HepG2 (cell line): Measurements from ENCODE around the gene HES2. TPM values are rescaled to one million over a fixed set of nuclear protein-coding genes. Genes with fewer than 3 reads are reported as not detected.

Experiments used
- ATAC-seq: fragments of 200-7000 bp; cut with Tn5 transposase; 3 replicates; pipeline ENCODE4 v1.9.1; 2020; ENCODE audit warnings: mild to moderate bottlenecking, moderate library complexity
- BruUV-seq: library from RNA; stranded (reverse); fragments of 400-500 nt; replicated peaks from 2 replicates; lab custom pipeline; 2021; lab: Mats Ljungman, UMichigan
- CTCF ChIA-PET: fragments of 300-600 bp; formaldehyde crosslinking; extraction: SDS; loops from one replicate; lab custom pipeline; 2021; ENCODE audit warnings: low total read pairs, inconsistent platforms, low intra/inter-chr PET ratio; lab: Yijun Ruan, JAX
- POLR2A ChIA-PET: fragments of 350-600 bp; sonication (Branson Sonifier 250); formaldehyde crosslinking; loops from one replicate; lab custom pipeline; 2020; ENCODE audit warnings: antibody characterized with exemption, inconsistent platforms; lab: Yijun Ruan, JAX
- DNase-seq: peaks from one replicate; pipeline ENCODE4 v3.0.0-alpha.2; 2015; ENCODE audit warnings: low spot score
- FAIRE-seq: peaks from 3 replicates; lab custom pipeline; 2011; peaks lifted over from hg19 to GRCh38; lab: Jason Lieb, UNC
- H2AFZ ChIP-seq: one replicate; pipeline ENCODE4 v1.6.1; 2011; ENCODE audit warnings: low read length, inconsistent platforms
- H3K27ac ChIP-seq: fragments of 300-600 bp; 3 replicates; pipeline ENCODE4 v1.8.0; 2011; ENCODE audit warnings: mixed run types, mild to moderate bottlenecking, mixed read lengths, low read length, inconsistent platforms; ENCODE audit not compliant: insufficient read depth; ENCODE audit errors: extremely low read length
- H3K27me3 ChIP-seq, 2 experiments: fragments of 200-600 bp in 1 of 2; 2 replicates in 1 of 2; 3 replicates in 1 of 2; pipeline versions ENCODE4 v1.6.0 to v1.8.0; 2011; ENCODE audit warnings: low read length in 2 of 2, mild to moderate bottlenecking in 2 of 2, moderate library complexity in 2 of 2, inconsistent platforms in 1 of 2; ENCODE audit not compliant: insufficient read depth in 2 of 2, control insufficient read depth in 1 of 2
- H3K36me3 ChIP-seq, 2 experiments: fragments of 200-600 bp in 1 of 2; replicated peaks in 1 of 2; 2 replicates in 1 of 2; 3 replicates in 1 of 2; pipeline versions ENCODE4 v1.5.1 to v1.8.0; 2011; ENCODE audit warnings: low read length in 2 of 2, inconsistent platforms in 1 of 2; ENCODE audit not compliant: insufficient read depth in 2 of 2, control insufficient read depth in 1 of 2
- H3K4me1 ChIP-seq: 2 replicates; pipeline ENCODE4 v1.5.1; 2012; ENCODE audit warnings: low read length, inconsistent platforms; ENCODE audit not compliant: insufficient read depth
- H3K4me2 ChIP-seq: 2 replicates; pipeline ENCODE4 v1.6.0; 2011; ENCODE audit warnings: low read depth, low read length, inconsistent platforms
- H3K4me3 ChIP-seq, 3 experiments: fragments of 200-600 bp in 1 of 3; sonication (generic), shearing (Covaris generic) in 1 of 3; replicated peaks in 1 of 3; 2 replicates each; pipeline ENCODE4 v1.5.1; 2011 to 2016; ENCODE audit warnings: low read length in 3 of 3, inconsistent platforms in 2 of 3, low read depth in 2 of 3, mild to moderate bottlenecking in 2 of 3, control low read depth in 1 of 3, mixed read lengths in 1 of 3; ENCODE audit not compliant: insufficient read depth in 1 of 3
- H3K79me2 ChIP-seq: one replicate; pipeline ENCODE4 v1.6.1; 2011; ENCODE audit warnings: low read length, inconsistent platforms; ENCODE audit not compliant: insufficient read depth
- H3K9ac ChIP-seq: 2 replicates; pipeline ENCODE4 v1.6.0; 2011; ENCODE audit warnings: mild to moderate bottlenecking, low read depth, low read length, inconsistent platforms; ENCODE audit not compliant: insufficient read depth
- H3K9me3 ChIP-seq: 2 replicates; pipeline ENCODE4 v1.5.1; 2012; ENCODE audit warnings: mild to moderate bottlenecking, low read length
- H4K20me1 ChIP-seq: 2 replicates; pipeline ENCODE4 v1.6.0; 2011; ENCODE audit warnings: inconsistent platforms, mild to moderate bottlenecking, low read length, moderate library complexity; ENCODE audit not compliant: insufficient read depth
- HOXD1 ChIP-seq: sonication (generic); formaldehyde crosslinking; IDR thresholded peaks from 2 replicates; pipeline ENCODE4 v1.5.0; 2020; ENCODE audit warnings: missing genetic modification reagents
- JARID2 ChIP-seq: sonication (generic); formaldehyde crosslinking; IDR thresholded peaks from 2 replicates; pipeline ENCODE4 v1.8.1; 2023; ENCODE audit warnings: missing genetic modification reagents, inconsistent platforms; ENCODE audit not compliant: insufficient replicate concordance
- KDM6A ChIP-seq: IDR thresholded peaks from 2 replicates; pipeline ENCODE4 v1.6.1; 2016; ENCODE audit warnings: low read depth
- MAF1 ChIP-seq: sonication (generic); formaldehyde crosslinking; IDR thresholded peaks from 2 replicates; pipeline ENCODE4 v1.5.0; 2020; ENCODE audit warnings: missing genetic modification reagents, borderline replicate concordance
- NFYC ChIP-seq: IDR thresholded peaks from 2 replicates; pipeline ENCODE4 v1.6.1; 2016; ENCODE audit warnings: missing genetic modification reagents, missing compliant biosample characterization
- REXO4 ChIP-seq: sonication (generic); formaldehyde crosslinking; IDR thresholded peaks from 2 replicates; pipeline ENCODE4 v1.8.0; 2022; ENCODE audit warnings: missing genetic modification reagents, mild to moderate bottlenecking, borderline replicate concordance
- STAG1 ChIP-seq: sonication (generic); formaldehyde crosslinking; IDR thresholded peaks from 2 replicates; pipeline ENCODE4 v1.4.0; 2020; ENCODE audit warnings: missing genetic modification reagents
- XRCC5 ChIP-seq: fragments of 200-400 bp; formaldehyde crosslinking; optimal IDR thresholded peaks from 2 replicates; pipeline ENCODE3; 2017; ENCODE audit warnings: mild to moderate bottlenecking, low read length
- ZBTB2 ChIP-seq: sonication (generic); formaldehyde crosslinking; IDR thresholded peaks from 2 replicates; pipeline ENCODE4 v1.8.0; 2022; ENCODE audit warnings: low read depth, missing genetic modification reagents
- ZFP37 ChIP-seq: sonication (generic); formaldehyde crosslinking; IDR thresholded peaks from 2 replicates; pipeline ENCODE4 v1.4.0; 2020; ENCODE audit warnings: missing genetic modification reagents, borderline replicate concordance
- ZFX ChIP-seq: sonication (generic); formaldehyde crosslinking; IDR thresholded peaks from 2 replicates; pipeline ENCODE4 v1.4.0; 2020; ENCODE audit warnings: mild to moderate bottlenecking, low read depth, missing genetic modification reagents, moderate library complexity
- ZNF10 ChIP-seq: sonication (generic); formaldehyde crosslinking; IDR thresholded peaks from 2 replicates; pipeline ENCODE4 v1.4.0; 2020; ENCODE audit warnings: mild to moderate bottlenecking, low read depth, missing genetic modification reagents, borderline replicate concordance
- ZNF619 ChIP-seq: sonication (generic); formaldehyde crosslinking; IDR thresholded peaks from 2 replicates; pipeline ENCODE4 v1.4.0; 2020; ENCODE audit warnings: mild to moderate bottlenecking, missing genetic modification reagents
- ZSCAN12 ChIP-seq: sonication (generic); formaldehyde crosslinking; IDR thresholded peaks from 2 replicates; pipeline ENCODE4 v1.9.0; 2021; ENCODE audit warnings: mild to moderate bottlenecking, missing genetic modification reagents
- WGBS: methylation state at CpG from one replicate; pipeline ENCODE4 v1.1.6; 2017; ENCODE audit warnings: low lambda C conversion rate; 5-methylcytosine and 5-hydroxymethylcytosine counted together
- in situ Hi-C: cut with HindIII; loops from 2 replicates; pipeline ENCODE4 v1.10.0; 2017; ENCODE audit warnings: low pct_unique_long_range_greater_than_20kb; ENCODE audit not compliant: extremely low pct_ligation_motif_present
- intact Hi-C: fragments of 100-400 bp; cut with micrococcal nuclease; formaldehyde crosslinking; loops from one replicate; pipeline ENCODE4 v1.10.0; 2022; ENCODE audit not compliant: unreplicated experiment
- polyA plus RNA-seq, 8 experiments: library from polyadenylated mRNA; depleted of rRNA in 3 of 8; stranded (reverse) in 7 of 8; unstranded in 1 of 8; fragments of >200 nt; fragmentation: Illumina TruSeq in 4 of 8; extraction: Trizol in 4 of 8; gene quantifications; 2 replicates each; pipeline versions ENCODE4 v1.2.1 to v1.2.3, GENCODE V29; 2011 to 2016; ENCODE audit warnings: low read depth in 4 of 8, missing spikeins in 1 of 8, mixed read lengths in 1 of 8; ENCODE audit not compliant: insufficient read depth in 1 of 8
- total RNA-seq, 5 experiments: library from RNA; depleted of rRNA; stranded (reverse); fragments of >200 nt; fragmentation: Illumina TruSeq; extraction: Trizol; gene quantifications; 2 replicates each; pipeline ENCODE4 v1.2.3, GENCODE V29; 2016; ENCODE audit warnings: low read depth in 1 of 5
- TF ChIP-seq, protein P1 (sequence below): sonication (generic); formaldehyde crosslinking; IDR thresholded peaks from 2 replicates; pipeline ENCODE4 v1.4.0; 2020; ENCODE audit warnings: low read depth, missing genetic modification reagents
- TF ChIP-seq, protein P2 (sequence below): sonication (generic); formaldehyde crosslinking; IDR thresholded peaks from 2 replicates; pipeline ENCODE4 v1.5.1; 2020; ENCODE audit warnings: mild to moderate bottlenecking, missing genetic modification reagents, moderate library complexity

The HES2 gene
- total and polyA plus RNA-seq, 2 of the 13 experiments (the other 11 are each of a cell fraction or from before 2014, with no cell fraction given) = 0.11 to 0.17 TPM

- Histone ChIP-seq H3K27me3 (peaks cover 6 to 31% of the 10 kb centered on the region in 2 experiments), H4K20me1 (no peaks in the 10 kb centered on the region), H3K36me3 (no peaks in the 10 kb centered on the region), H3K4me3 (no peak overlapping the region), H3K79me2 (no peaks in the 10 kb centered on the region), H2AFZ (no peak overlapping the region), H3K27ac (no peak overlapping the region), H3K4me2 (no peak overlapping the region), H3K9ac (no peak overlapping the region), H3K9me3 (no peaks in the 10 kb centered on the region), H3K4me1 (peaks cover 30% of the 10 kb centered on the region)
- FAIRE-seq = peak; percentile 90
- 9% methylated on average over 5 of the region's 5 CpGs for WGBS
- DNase-seq = peak; percentile 66
- intact Hi-C loops (no loop called here), in situ Hi-C loops (no loop called here)
- POLR2A ChIA-PET = interaction anchor here (1.1 to 1.4 kb wide), 3 partner anchors 10 to 15 kb away, joined by 3 to 5 read pairs (median 4); no protein-coding TSS in a partner anchor
- CTCF ChIA-PET = interaction anchor here (0.7 to 1.6 kb wide), 2 partner anchors 15 to 41 kb away, joined by 3 to 12 read pairs; no protein-coding TSS in a partner anchor
- ATAC-seq = peak; percentile 79
- BruUV-seq = no TSS peak
- TF ChIP-seq REXO4 (CRISPR knock-in tag) = no peak
- TF ChIP-seq KDM6A = no peak
- TF ChIP-seq HOXD1 (CRISPR knock-in tag) = no peak
- TF ChIP-seq ZFX (CRISPR knock-in tag) = 0 out of 2 replicates have a peak, but pooled peaks have one; percentile 41
- peak; percentile 79 for TF ChIP-seq XRCC5
- peak; percentile 70 for TF ChIP-seq STAG1 (CRISPR knock-in tag)
- TF ChIP-seq ZFP37 = no peak
- TF ChIP-seq ZSCAN12 (CRISPR knock-in tag) = no peak
- TF ChIP-seq, protein P1, sequence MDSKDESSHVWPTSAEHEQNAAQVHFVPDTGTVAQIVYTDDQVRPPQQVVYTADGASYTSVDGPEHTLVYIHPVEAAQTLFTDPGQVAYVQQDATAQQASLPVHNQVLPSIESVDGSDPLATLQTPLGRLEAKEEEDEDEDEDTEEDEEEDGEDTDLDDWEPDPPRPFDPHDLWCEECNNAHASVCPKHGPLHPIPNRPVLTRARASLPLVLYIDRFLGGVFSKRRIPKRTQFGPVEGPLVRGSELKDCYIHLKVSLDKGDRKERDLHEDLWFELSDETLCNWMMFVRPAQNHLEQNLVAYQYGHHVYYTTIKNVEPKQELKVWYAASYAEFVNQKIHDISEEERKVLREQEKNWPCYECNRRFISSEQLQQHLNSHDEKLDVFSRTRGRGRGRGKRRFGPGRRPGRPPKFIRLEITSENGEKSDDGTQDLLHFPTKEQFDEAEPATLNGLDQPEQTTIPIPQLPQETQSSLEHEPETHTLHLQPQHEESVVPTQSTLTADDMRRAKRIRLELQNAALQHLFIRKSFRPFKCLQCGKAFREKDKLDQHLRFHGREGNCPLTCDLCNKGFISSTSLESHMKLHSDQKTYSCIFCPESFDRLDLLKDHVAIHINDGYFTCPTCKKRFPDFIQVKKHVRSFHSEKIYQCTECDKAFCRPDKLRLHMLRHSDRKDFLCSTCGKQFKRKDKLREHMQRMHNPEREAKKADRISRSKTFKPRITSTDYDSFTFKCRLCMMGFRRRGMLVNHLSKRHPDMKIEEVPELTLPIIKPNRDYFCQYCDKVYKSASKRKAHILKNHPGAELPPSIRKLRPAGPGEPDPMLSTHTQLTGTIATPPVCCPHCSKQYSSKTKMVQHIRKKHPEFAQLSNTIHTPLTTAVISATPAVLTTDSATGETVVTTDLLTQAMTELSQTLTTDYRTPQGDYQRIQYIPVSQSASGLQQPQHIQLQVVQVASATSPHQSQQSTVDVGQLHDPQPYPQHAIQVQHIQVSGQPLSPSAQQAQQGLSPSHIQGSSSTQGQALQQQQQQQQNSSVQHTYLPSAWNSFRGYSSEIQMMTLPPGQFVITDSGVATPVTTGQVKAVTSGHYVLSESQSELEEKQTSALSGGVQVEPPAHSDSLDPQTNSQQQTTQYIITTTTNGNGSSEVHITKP (CRISPR knock-in tag) = no peak
- no peak for TF ChIP-seq MAF1
- no peak for TF ChIP-seq ZBTB2
- no peak for TF ChIP-seq ZNF10 (CRISPR knock-in tag)
- no peak for TF ChIP-seq NFYC
- TF ChIP-seq JARID2 (CRISPR knock-in tag) = no peak
- no peak for TF ChIP-seq ZNF619 (CRISPR knock-in tag)
- TF ChIP-seq, protein P2, sequence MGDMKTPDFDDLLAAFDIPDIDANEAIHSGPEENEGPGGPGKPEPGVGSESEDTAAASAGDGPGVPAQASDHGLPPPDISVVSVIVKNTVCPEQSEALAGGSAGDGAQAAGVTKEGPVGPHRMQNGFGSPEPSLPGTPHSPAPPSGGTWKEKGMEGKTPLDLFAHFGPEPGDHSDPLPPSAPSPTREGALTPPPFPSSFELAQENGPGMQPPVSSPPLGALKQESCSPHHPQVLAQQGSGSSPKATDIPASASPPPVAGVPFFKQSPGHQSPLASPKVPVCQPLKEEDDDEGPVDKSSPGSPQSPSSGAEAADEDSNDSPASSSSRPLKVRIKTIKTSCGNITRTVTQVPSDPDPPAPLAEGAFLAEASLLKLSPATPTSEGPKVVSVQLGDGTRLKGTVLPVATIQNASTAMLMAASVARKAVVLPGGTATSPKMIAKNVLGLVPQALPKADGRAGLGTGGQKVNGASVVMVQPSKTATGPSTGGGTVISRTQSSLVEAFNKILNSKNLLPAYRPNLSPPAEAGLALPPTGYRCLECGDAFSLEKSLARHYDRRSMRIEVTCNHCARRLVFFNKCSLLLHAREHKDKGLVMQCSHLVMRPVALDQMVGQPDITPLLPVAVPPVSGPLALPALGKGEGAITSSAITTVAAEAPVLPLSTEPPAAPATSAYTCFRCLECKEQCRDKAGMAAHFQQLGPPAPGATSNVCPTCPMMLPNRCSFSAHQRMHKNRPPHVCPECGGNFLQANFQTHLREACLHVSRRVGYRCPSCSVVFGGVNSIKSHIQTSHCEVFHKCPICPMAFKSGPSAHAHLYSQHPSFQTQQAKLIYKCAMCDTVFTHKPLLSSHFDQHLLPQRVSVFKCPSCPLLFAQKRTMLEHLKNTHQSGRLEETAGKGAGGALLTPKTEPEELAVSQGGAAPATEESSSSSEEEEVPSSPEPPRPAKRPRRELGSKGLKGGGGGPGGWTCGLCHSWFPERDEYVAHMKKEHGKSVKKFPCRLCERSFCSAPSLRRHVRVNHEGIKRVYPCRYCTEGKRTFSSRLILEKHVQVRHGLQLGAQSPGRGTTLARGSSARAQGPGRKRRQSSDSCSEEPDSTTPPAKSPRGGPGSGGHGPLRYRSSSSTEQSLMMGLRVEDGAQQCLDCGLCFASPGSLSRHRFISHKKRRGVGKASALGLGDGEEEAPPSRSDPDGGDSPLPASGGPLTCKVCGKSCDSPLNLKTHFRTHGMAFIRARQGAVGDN (CRISPR knock-in tag) = peak; percentile 34
Observed at GRCh38 chr1:6438047-6438525, 18.4 kb upstream of the HES2 start.
